Suprapubic skin (tissue), 3 donors: Measurements from ENCODE around the gene SPRED2.

Experiments
- POLR2A ChIP-seq, 2 donors: fragments of 450-650 bp; IDR thresholded peaks; one replicate each; pipeline ENCODE4 v1.6.1; 2017; ENCODE audit warnings: antibody characterized with exemption in 2 of 2, mild to moderate bottlenecking in 2 of 2, moderate library complexity in 2 of 2
- TF ChIP-seq, protein P1 (sequence below), 2 donors: fragments of 200-600 bp in 1 of 2; fragments of 450-650 bp in 1 of 2; sonication (generic) in 1 of 2; IDR thresholded peaks; one replicate each; pipeline ENCODE4 v1.5.1; 2016 to 2019; ENCODE audit warnings: antibody characterized with exemption in 2 of 2, mild to moderate bottlenecking in 1 of 2, moderate library complexity in 1 of 2

DNA sequence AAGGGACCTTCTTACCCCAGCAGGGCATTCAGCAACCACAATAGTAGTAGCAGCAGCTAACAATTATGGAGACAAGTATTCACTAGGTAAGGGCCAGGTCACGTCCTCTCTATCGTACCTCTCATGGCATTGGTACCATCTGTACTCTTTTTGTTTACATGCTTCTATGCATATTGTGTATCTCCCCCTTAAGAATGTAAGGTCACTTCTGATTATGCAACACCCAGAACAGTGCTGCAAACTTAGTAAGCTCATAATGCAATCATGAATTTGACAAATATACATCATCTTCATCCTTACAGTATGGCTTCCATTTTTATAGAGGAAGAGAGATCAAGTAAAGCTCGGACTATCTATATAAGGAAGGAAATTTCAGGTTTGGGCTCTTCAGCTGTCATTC is 46.1 kb downstream of the SPRED2 start:
- TF ChIP-seq POLR2A (IDR thresholded peaks at IDR 0.05) = no peak
- TF ChIP-seq, protein P1, sequence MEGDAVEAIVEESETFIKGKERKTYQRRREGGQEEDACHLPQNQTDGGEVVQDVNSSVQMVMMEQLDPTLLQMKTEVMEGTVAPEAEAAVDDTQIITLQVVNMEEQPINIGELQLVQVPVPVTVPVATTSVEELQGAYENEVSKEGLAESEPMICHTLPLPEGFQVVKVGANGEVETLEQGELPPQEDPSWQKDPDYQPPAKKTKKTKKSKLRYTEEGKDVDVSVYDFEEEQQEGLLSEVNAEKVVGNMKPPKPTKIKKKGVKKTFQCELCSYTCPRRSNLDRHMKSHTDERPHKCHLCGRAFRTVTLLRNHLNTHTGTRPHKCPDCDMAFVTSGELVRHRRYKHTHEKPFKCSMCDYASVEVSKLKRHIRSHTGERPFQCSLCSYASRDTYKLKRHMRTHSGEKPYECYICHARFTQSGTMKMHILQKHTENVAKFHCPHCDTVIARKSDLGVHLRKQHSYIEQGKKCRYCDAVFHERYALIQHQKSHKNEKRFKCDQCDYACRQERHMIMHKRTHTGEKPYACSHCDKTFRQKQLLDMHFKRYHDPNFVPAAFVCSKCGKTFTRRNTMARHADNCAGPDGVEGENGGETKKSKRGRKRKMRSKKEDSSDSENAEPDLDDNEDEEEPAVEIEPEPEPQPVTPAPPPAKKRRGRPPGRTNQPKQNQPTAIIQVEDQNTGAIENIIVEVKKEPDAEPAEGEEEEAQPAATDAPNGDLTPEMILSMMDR (IDR thresholded peaks at IDR 0.05) = no peak
